K562 (cell line): Measurements from ENCODE around the gene KCTD13. TPM values are rescaled to one million over a fixed set of nuclear protein-coding genes. Genes with fewer than 3 reads are reported as not detected.

Source experiments
- FOXM1 ChIP-seq, 2 experiments: fragments of 450-650 bp in 1 of 2; sonication (generic) in 1 of 2; formaldehyde crosslinking in 1 of 2; IDR thresholded peaks; 2 replicates each; pipeline versions ENCODE4 v1.6.1 to v1.9.0; 2017 to 2022; ENCODE audit warnings: low read depth in 2 of 2, mild to moderate bottlenecking in 2 of 2, missing genetic modification reagents in 1 of 2, moderate library complexity in 1 of 2
- HOXB6 ChIP-seq: fragments of 250-450 bp; sonication (Bioruptor Pico); IDR thresholded peaks from 2 replicates; pipeline ENCODE4 v1.5.1; 2022; ENCODE audit warnings: mild to moderate bottlenecking, borderline replicate concordance
- L3MBTL2 ChIP-seq: fragments of 450-650 bp; IDR thresholded peaks from 2 replicates; pipeline ENCODE4 v1.6.1; 2016; ENCODE audit warnings: mild to moderate bottlenecking, moderate library complexity
- MCM5 ChIP-seq: fragments of 450-650 bp; IDR thresholded peaks from 2 replicates; pipeline ENCODE4 v1.6.1; 2016; ENCODE audit warnings: low read depth
- MEF2D ChIP-seq: conservative IDR thresholded peaks from 2 replicates; pipeline ENCODE4 v1.6.1; 2016; ENCODE audit warnings: low read depth, missing genetic modification characterization, missing compliant biosample characterization
- SMC3 ChIP-seq: conservative IDR thresholded peaks from 2 replicates; pipeline ENCODE4 v1.6.1; 2011; ENCODE audit warnings: low read depth, low read length, improper control_type of control experiment; ENCODE audit not compliant: insufficient read depth
- SUPT5H ChIP-seq: fragments of 450-650 bp; IDR thresholded peaks from 2 replicates; pipeline ENCODE4 v1.6.1; 2016
- THRA ChIP-seq: fragments of 450-650 bp; IDR thresholded peaks from 2 replicates; pipeline ENCODE4 v1.6.1; 2017; ENCODE audit warnings: mild to moderate bottlenecking, moderate library complexity
- TRIM24 ChIP-seq, 2 experiments: fragments of 450-650 bp; IDR thresholded peaks; 2 replicates each; pipeline ENCODE4 v1.6.1; 2016
- ZBTB26 ChIP-seq: fragments of 450-650 bp; formaldehyde crosslinking; IDR thresholded peaks from 2 replicates; pipeline ENCODE4 v1.4.0; 2022; ENCODE audit warnings: missing genetic modification characterization
- ZBTB7A ChIP-seq: IDR thresholded peaks from 2 replicates; pipeline ENCODE4 v1.6.1; 2011; ENCODE audit warnings: low read depth, mild to moderate bottlenecking, low read length, moderate library complexity, borderline replicate concordance; ENCODE audit not compliant: control insufficient read depth
- ZNF699 ChIP-seq: fragments of 250-450 bp; sonication (Bioruptor Pico); IDR thresholded peaks from 2 replicates; pipeline ENCODE4 v1.8.0; 2021; ENCODE audit warnings: mild to moderate bottlenecking, moderate library complexity; ENCODE audit not compliant: insufficient replicate concordance
- ZSCAN29 ChIP-seq: fragments of 450-650 bp; IDR thresholded peaks from 2 replicates; pipeline ENCODE4 v1.6.1; 2017
- polyA plus RNA-seq, 8 experiments: library from polyadenylated mRNA; depleted of rRNA in 4 of 8; stranded (reverse) in 5 of 8; unstranded in 3 of 8; fragments of >200 nt; fragmentation: Nextera tagmentation in 2 of 8; fragmentation: Illumina TruSeq in 1 of 8; extraction: Ambion mirVana in 2 of 8; extraction: Trizol in 1 of 8; gene quantifications; 2 replicates each; pipeline versions ENCODE4 v1.2.1 to v1.2.3, GENCODE V29; 2011 to 2014; ENCODE audit warnings: inconsistent platforms in 1 of 8, missing spikeins in 1 of 8
- total RNA-seq, 7 experiments: library from RNA; depleted of rRNA in 6 of 7; stranded (reverse); fragments of >200 nt in 6 of 7; fragmentation: Illumina TruSeq in 2 of 7; extraction: Trizol in 2 of 7; gene quantifications; 2 replicates each; pipeline versions ENCODE4 v1.2.1 to v1.2.3, GENCODE V29; 2011 to 2021; ENCODE audit warnings: low replicate concordance in 1 of 7

KCTD13 gene
- total and polyA plus RNA-seq, 9 of the 15 experiments (the other 6 are each of a cell fraction or from before 2014, with no cell fraction given) = 1.0 to 20.6 (median 9.8) TPM

GRCh38 chr16:29858149-29858849 lies 67.7 kb downstream of the KCTD13 start (continued):
- no peak for TF ChIP-seq SMC3
- TF ChIP-seq ZBTB7A = no peak
- no peak for TF ChIP-seq HOXB6 (CRISPR knock-in tag)
- no peak for TF ChIP-seq MEF2D (tag)
- TF ChIP-seq ZBTB26 (CRISPR knock-in tag) = no peak
- TF ChIP-seq L3MBTL2 = no peak
- TF ChIP-seq FOXM1 (IDR thresholded peaks at IDR 0.05; ENCODE audit: low read depth) = no peak
- no peak for TF ChIP-seq FOXM1 (CRISPR knock-in tag; IDR thresholded peaks at IDR 0.05; ENCODE audit: low read depth)
- no peak for TF ChIP-seq SUPT5H
- no peak for TF ChIP-seq MCM5
- no peak for TF ChIP-seq ZNF699 (CRISPR knock-in tag)
- no peak for TF ChIP-seq THRA
- TF ChIP-seq TRIM24 (IDR thresholded peaks at IDR 0.05) = no peak
- no peak for TF ChIP-seq ZSCAN29
- TF ChIP-seq, all 486 proteins: peak for 0
